Measurements from ENCODE around the gene BNC1.

DNA sequence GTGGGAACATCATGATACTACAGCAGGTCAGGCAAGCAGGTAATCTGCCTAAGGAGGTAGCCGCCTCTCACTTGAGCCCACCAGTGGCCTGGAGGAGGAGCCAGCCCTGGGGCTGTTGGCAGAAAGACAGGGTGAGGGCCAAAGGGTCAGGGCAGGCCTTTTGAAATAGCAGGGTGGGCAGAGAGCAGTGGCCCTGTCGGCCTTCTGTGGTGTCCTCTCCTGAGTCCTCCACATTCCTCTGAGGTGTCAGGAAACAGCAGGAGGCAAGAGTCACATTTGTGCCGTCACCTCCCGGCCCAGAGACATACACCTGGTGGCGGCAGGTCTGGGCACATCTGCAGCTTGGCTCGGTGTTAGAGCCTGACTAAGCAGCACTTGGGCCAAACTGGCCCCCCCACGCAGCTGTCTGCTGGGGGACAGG lies 3.9 kb upstream of the BNC1 start:
- TF ChIP-seq, protein P1, sequence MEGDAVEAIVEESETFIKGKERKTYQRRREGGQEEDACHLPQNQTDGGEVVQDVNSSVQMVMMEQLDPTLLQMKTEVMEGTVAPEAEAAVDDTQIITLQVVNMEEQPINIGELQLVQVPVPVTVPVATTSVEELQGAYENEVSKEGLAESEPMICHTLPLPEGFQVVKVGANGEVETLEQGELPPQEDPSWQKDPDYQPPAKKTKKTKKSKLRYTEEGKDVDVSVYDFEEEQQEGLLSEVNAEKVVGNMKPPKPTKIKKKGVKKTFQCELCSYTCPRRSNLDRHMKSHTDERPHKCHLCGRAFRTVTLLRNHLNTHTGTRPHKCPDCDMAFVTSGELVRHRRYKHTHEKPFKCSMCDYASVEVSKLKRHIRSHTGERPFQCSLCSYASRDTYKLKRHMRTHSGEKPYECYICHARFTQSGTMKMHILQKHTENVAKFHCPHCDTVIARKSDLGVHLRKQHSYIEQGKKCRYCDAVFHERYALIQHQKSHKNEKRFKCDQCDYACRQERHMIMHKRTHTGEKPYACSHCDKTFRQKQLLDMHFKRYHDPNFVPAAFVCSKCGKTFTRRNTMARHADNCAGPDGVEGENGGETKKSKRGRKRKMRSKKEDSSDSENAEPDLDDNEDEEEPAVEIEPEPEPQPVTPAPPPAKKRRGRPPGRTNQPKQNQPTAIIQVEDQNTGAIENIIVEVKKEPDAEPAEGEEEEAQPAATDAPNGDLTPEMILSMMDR (IDR thresholded peaks at IDR 0.05): no peak
- TF ChIP-seq EZH2 (IDR thresholded peaks at IDR 0.05; ENCODE audit: borderline replicate concordance, insufficient read depth, low read depth, low read length, poor library complexity, severe bottlenecking): no peak
